ENCODE results near the gene TP53AIP1.

DNA sequence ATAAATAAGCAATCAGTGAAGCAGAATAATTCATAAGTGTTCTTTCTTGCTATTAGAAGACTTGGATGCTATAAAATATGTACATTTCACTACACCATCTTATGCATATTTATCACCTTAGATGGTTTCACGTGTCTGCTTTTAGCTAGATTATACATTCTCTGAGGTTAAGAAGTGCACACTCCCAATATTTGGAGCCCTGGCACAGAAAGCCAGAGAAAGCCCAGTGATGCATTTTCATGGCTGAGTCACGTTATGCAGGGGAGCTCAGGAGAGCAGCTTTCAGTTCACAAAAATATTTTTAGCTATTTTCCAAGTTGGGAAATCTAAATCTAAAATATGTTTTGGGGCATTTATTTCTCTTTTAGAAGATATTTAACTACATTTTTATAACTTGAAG lies 5.1 kb upstream of the TP53AIP1 start:
- TF ChIP-seq, protein P1, sequence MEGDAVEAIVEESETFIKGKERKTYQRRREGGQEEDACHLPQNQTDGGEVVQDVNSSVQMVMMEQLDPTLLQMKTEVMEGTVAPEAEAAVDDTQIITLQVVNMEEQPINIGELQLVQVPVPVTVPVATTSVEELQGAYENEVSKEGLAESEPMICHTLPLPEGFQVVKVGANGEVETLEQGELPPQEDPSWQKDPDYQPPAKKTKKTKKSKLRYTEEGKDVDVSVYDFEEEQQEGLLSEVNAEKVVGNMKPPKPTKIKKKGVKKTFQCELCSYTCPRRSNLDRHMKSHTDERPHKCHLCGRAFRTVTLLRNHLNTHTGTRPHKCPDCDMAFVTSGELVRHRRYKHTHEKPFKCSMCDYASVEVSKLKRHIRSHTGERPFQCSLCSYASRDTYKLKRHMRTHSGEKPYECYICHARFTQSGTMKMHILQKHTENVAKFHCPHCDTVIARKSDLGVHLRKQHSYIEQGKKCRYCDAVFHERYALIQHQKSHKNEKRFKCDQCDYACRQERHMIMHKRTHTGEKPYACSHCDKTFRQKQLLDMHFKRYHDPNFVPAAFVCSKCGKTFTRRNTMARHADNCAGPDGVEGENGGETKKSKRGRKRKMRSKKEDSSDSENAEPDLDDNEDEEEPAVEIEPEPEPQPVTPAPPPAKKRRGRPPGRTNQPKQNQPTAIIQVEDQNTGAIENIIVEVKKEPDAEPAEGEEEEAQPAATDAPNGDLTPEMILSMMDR (conservative IDR thresholded peaks at IDR 0.05; ENCODE audit: low read depth, low read length) = no peak
- TF ChIP-seq EZH2 (IDR thresholded peaks at IDR 0.05; ENCODE audit: borderline replicate concordance, low read depth, low read length, poor library complexity, severe bottlenecking) = no peak

Measured in A673 (cell line).